H9 (cell line): ENCODE data around the gene EMC9. TPM values are rescaled to one million over a fixed set of nuclear protein-coding genes. Genes with fewer than 3 reads are reported as not detected.

Source experiments
- DNase-seq: peaks from one replicate; pipeline ENCODE4 v3.0.0-alpha.2; 2017
- H2AFZ ChIP-seq: one replicate; pipeline ENCODE4 v1.6.1; 2013; ENCODE audit warnings: mild to moderate bottlenecking, low read length, control low read depth, moderate library complexity
- H2AK5ac ChIP-seq: 2 replicates; pipeline ENCODE4 v1.6.1; 2013; ENCODE audit warnings: low read length, control low read depth, mixed read lengths; ENCODE audit not compliant: insufficient read length
- H2BK120ac ChIP-seq: one replicate; pipeline ENCODE4 v1.6.1; 2013; ENCODE audit warnings: low read depth, mild to moderate bottlenecking, low read length, control low read depth, inconsistent platforms; ENCODE audit not compliant: poor library complexity, severe bottlenecking
- H2BK12ac ChIP-seq: 2 replicates; pipeline ENCODE4 v1.6.1; 2013; ENCODE audit warnings: low read length, control low read depth, mixed read lengths, low read depth; ENCODE audit not compliant: insufficient read length
- H2BK15ac ChIP-seq: 2 replicates; pipeline ENCODE4 v1.6.1; 2013; ENCODE audit warnings: low read depth, low read length, control low read depth
- H2BK20ac ChIP-seq: one replicate; pipeline ENCODE4 v1.6.1; 2013; ENCODE audit warnings: low read depth, mild to moderate bottlenecking, low read length, control low read depth, inconsistent platforms; ENCODE audit not compliant: poor library complexity, severe bottlenecking
- H2BK5ac ChIP-seq: 2 replicates; pipeline ENCODE4 v1.6.1; 2013; ENCODE audit warnings: low read length, control low read depth, mixed read lengths; ENCODE audit not compliant: insufficient read length
- H3K14ac ChIP-seq: 2 replicates; pipeline ENCODE4 v1.6.1; 2013; ENCODE audit warnings: low read length, control low read depth; ENCODE audit not compliant: insufficient read depth
- H3K18ac ChIP-seq: 2 replicates; pipeline ENCODE4 v1.6.1; 2013; ENCODE audit warnings: low read depth, mild to moderate bottlenecking, mixed read lengths, low read length, control low read depth; ENCODE audit not compliant: insufficient read length
- H3K23ac ChIP-seq: 2 replicates; pipeline ENCODE4 v1.6.1; 2013; ENCODE audit warnings: low read length, control low read depth, mixed read lengths, low read depth; ENCODE audit not compliant: insufficient read length
- H3K23me2 ChIP-seq: 2 replicates; pipeline ENCODE4 v1.6.1; 2013; ENCODE audit warnings: low read depth, mild to moderate bottlenecking, mixed read lengths, low read length, control low read depth; ENCODE audit not compliant: insufficient read length, poor library complexity, severe bottlenecking
- H3K27ac ChIP-seq: 2 replicates; pipeline ENCODE4 v1.5.1; 2013; ENCODE audit warnings: low read length, control low read depth, mixed read lengths, low read depth; ENCODE audit not compliant: insufficient read length
- H3K27me3 ChIP-seq: 2 replicates; pipeline ENCODE4 v1.6.1; 2013; ENCODE audit warnings: low read length, control low read depth, inconsistent platforms; ENCODE audit not compliant: insufficient read depth
- H3K4ac ChIP-seq: 2 replicates; pipeline ENCODE4 v1.6.1; 2013; ENCODE audit warnings: low read depth, mild to moderate bottlenecking, control low read depth, inconsistent platforms, low read length, moderate library complexity
- H3K4me1 ChIP-seq: 2 replicates; pipeline ENCODE4 v1.6.1; 2013; ENCODE audit warnings: low read length, control low read depth, inconsistent platforms; ENCODE audit not compliant: insufficient read depth
- H3K4me2 ChIP-seq: 2 replicates; pipeline ENCODE4 v1.6.1; 2013; ENCODE audit warnings: low read length, control low read depth, mixed read lengths; ENCODE audit not compliant: insufficient read length, insufficient read depth
- H3K56ac ChIP-seq: 2 replicates; pipeline ENCODE4 v1.6.1; 2013; ENCODE audit warnings: low read depth, mild to moderate bottlenecking, mixed read lengths, low read length, control low read depth; ENCODE audit not compliant: insufficient read length
- H3K79me1 ChIP-seq: 2 replicates; pipeline ENCODE4 v1.6.1; 2013; ENCODE audit warnings: low read depth, mild to moderate bottlenecking, moderate library complexity, low read length, control low read depth, inconsistent platforms; ENCODE audit not compliant: insufficient read depth, poor library complexity, severe bottlenecking
- H3K79me2 ChIP-seq: 2 replicates; pipeline ENCODE4 v1.6.1; 2013; ENCODE audit warnings: low read length, control low read depth, inconsistent platforms; ENCODE audit not compliant: insufficient read depth
- H3K9ac ChIP-seq: 2 replicates; pipeline ENCODE4 v1.6.1; 2013; ENCODE audit warnings: low read length, control low read depth, mixed read lengths; ENCODE audit not compliant: insufficient read length; ENCODE audit errors: extremely low read depth
- H3K9me3 ChIP-seq: one replicate; pipeline ENCODE4 v1.6.1; 2013; ENCODE audit warnings: low read depth, low read length, inconsistent platforms; ENCODE audit not compliant: control insufficient read depth
- H3T11ph ChIP-seq: one replicate; pipeline ENCODE4 v1.6.1; 2013; ENCODE audit warnings: mild to moderate bottlenecking, low read length, control low read depth, inconsistent platforms
- H4K20me1 ChIP-seq: one replicate; pipeline ENCODE4 v1.6.1; 2013; ENCODE audit not compliant: control insufficient read depth, insufficient read length, insufficient read depth
- H4K5ac ChIP-seq: 2 replicates; pipeline ENCODE4 v1.6.1; 2013; ENCODE audit warnings: low read depth, mild to moderate bottlenecking, mixed read lengths, low read length, control low read depth; ENCODE audit not compliant: insufficient read length
- H4K8ac ChIP-seq: replicated peaks from 2 replicates; pipeline ENCODE4 v1.6.1; 2013; ENCODE audit warnings: low read length, control low read depth, mixed read lengths, low read depth; ENCODE audit not compliant: insufficient read length
- H4K91ac ChIP-seq: 2 replicates; pipeline ENCODE4 v1.6.1; 2013; ENCODE audit warnings: low read depth, mild to moderate bottlenecking, moderate library complexity, mixed read lengths, low read length, control low read depth; ENCODE audit not compliant: insufficient read length
- H3K27ac Mint-ChIP-seq, 3 experiments: 2 replicates in 2 of 3; 3 replicates in 1 of 3; pipeline ENCODE4 v1.8.0; 2020 to 2021; ENCODE audit warnings: mixed read lengths in 3 of 3, mild to moderate bottlenecking in 1 of 3, moderate library complexity in 1 of 3
- H3K27me3 Mint-ChIP-seq: 2 replicates; pipeline ENCODE4 v1.8.0; 2021; ENCODE audit warnings: low read depth, mild to moderate bottlenecking, moderate library complexity, mixed read lengths
- H3K36me3 Mint-ChIP-seq, 3 experiments: 2 replicates in 2 of 3; 3 replicates in 1 of 3; pipeline ENCODE4 v1.8.0; 2020 to 2021; ENCODE audit warnings: low read depth in 3 of 3, mixed read lengths in 3 of 3; ENCODE audit not compliant: insufficient read depth in 1 of 3
- H3K4me1 Mint-ChIP-seq, 2 experiments: 2 replicates each; pipeline ENCODE4 v1.8.0; 2020; ENCODE audit warnings: mixed read lengths in 2 of 2
- H3K4me3 Mint-ChIP-seq, 2 experiments: 2 replicates in 1 of 2; 3 replicates in 1 of 2; pipeline ENCODE4 v1.8.0; 2020 to 2021; ENCODE audit warnings: mild to moderate bottlenecking in 2 of 2, mixed read lengths in 2 of 2, moderate library complexity in 1 of 2
- H3K9me3 Mint-ChIP-seq, 2 experiments: 2 replicates in 1 of 2; 3 replicates in 1 of 2; pipeline ENCODE4 v1.8.0; 2020; ENCODE audit warnings: mild to moderate bottlenecking in 2 of 2, mixed read lengths in 2 of 2, moderate library complexity in 1 of 2
- WGBS: extraction: QIAGEN DNeasy Blood & Tissue Kit; methylation state at CpG from one replicate; pipeline ENCODE4 v1.1.7; 2013; ENCODE audit warnings: missing lambda C conversion rate, low lambda C conversion rate, mixed read lengths; ENCODE audit not compliant: insufficient read length; ENCODE audit errors: extremely low coverage; 5-methylcytosine and 5-hydroxymethylcytosine counted together
- total RNA-seq: library from RNA; stranded (reverse); gene quantifications from 2 replicates; pipeline ENCODE4 v1.2.1, GENCODE V29; 2021
- TF ChIP-seq, protein P1 (sequence below): fragments of 200-600 bp; sonication (generic); conservative IDR thresholded peaks from 3 replicates; pipeline ENCODE4 v1.8.0; 2021; ENCODE audit warnings: antibody characterized with exemption, mild to moderate bottlenecking

EMC9 gene
- total RNA-seq, 1 experiment from 2014 or later = 52.9 TPM

DNA sequence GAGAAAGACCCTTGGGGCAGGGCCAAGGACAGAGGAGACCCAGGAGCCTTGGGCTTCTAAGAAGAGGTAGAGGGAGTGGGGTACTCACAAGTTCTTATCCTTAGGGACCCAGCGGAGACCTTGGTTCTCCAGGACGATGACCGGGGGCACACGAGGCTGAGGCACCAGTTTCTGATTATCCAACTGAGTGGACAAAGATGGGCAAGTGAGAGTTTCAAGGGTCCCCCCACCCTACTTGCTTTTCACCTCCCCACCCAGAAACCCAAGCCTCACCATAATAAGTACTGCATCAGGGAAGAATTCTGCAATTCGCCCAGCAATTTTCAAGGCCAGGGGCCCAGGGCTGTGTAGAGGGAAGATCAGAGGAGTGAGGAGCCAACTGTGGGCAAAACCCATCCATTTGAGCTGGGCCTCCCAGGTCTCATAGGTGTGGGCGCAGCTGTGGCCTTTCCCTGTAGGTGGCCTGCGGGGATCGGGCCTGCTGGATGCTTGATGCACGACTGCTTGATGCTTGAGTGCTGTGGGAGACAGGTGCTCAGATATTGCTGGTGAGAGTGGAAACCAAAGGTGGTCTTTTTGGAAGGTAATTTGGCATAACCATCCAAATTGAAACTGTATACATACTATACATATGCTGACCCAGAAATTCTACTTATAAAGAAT lies 2.0 kb downstream of the EMC9 start:
- Histone ChIP-seq H3K56ac (no peak overlapping the region), H3K27ac (no peak overlapping the region), H3K14ac (no peak overlapping the region), H3K79me2 (peaks cover 3% of the 10 kb centered on the region; the same call in 1 of the 2 replicates), H2BK12ac (no peak overlapping the region), H2AK5ac (no peak overlapping the region), H3K18ac (no peak overlapping the region), H3K4me2 (peak overlapping the region; percentile 20), H3K27me3 (no peaks in the 10 kb centered on the region), H3T11ph (no peak overlapping the region), H2BK5ac (no peak overlapping the region), H2BK15ac (no peak overlapping the region), H3K4ac (no peak overlapping the region), H3K9me3 (no peaks in the 10 kb centered on the region), H2AFZ (no peak overlapping the region), H4K5ac (no peak overlapping the region), H3K9ac (peak overlapping the region; percentile 16), H3K79me1 (peaks cover 2% of the 10 kb centered on the region), H2BK120ac (no peak overlapping the region), H2BK20ac (no peak overlapping the region), H3K23me2 (peaks cover 10% of the 10 kb centered on the region), H4K91ac (no peak overlapping the region), H3K23ac (no peak overlapping the region), H4K8ac (no peak overlapping the region), H3K4me1 (no peaks in the 10 kb centered on the region), H4K20me1 (no peaks in the 10 kb centered on the region)
- WGBS = no CpG with 5 or more reads among the region's 9 CpGs
- H3K36me3 Mint-ChIP-seq = peaks cover 25 to 49% (median 42%) of the 10 kb centered on the region in 3 experiments
- H3K9me3 Mint-ChIP-seq = 0 out of 5 replicates have a peak, but pooled peaks cover 0 to 2% of the 10 kb centered on the region in 2 experiments
- H3K4me1 Mint-ChIP-seq = peaks cover 31 to 33% of the 10 kb centered on the region in 2 experiments
- no peak overlapping the region; a peak in 1 of 7 replicates for H3K27ac Mint-ChIP-seq
- TF ChIP-seq, protein P1, sequence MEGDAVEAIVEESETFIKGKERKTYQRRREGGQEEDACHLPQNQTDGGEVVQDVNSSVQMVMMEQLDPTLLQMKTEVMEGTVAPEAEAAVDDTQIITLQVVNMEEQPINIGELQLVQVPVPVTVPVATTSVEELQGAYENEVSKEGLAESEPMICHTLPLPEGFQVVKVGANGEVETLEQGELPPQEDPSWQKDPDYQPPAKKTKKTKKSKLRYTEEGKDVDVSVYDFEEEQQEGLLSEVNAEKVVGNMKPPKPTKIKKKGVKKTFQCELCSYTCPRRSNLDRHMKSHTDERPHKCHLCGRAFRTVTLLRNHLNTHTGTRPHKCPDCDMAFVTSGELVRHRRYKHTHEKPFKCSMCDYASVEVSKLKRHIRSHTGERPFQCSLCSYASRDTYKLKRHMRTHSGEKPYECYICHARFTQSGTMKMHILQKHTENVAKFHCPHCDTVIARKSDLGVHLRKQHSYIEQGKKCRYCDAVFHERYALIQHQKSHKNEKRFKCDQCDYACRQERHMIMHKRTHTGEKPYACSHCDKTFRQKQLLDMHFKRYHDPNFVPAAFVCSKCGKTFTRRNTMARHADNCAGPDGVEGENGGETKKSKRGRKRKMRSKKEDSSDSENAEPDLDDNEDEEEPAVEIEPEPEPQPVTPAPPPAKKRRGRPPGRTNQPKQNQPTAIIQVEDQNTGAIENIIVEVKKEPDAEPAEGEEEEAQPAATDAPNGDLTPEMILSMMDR = 0 out of 3 replicates have a peak, but pooled peaks have one; percentile 11
- DNase-seq = no peak
- peak overlapping the region; percentile 98 to 100 for H3K4me3 Mint-ChIP-seq
- H3K27me3 Mint-ChIP-seq = no peaks in the 10 kb centered on the region
